SK-MEL-5 (cell line): ENCODE data around the gene MAN1A1. TPM values are rescaled to one million over a fixed set of nuclear protein-coding genes. Genes with fewer than 3 reads are reported as not detected.
"Not testable (repeated sequence)": the region's sequence is repeated elsewhere in the genome, so short reads cannot be mapped to it uniquely, and the experiment has no call there.

ENCODE experiments used
- DNase-seq: peaks from one replicate; pipeline ENCODE4 v3.0.0-alpha.2; 2016; ENCODE audit warnings: low read depth, low spot score
- in situ Hi-C: cut with HindIII; loops from 2 replicates; pipeline ENCODE4 v1.10.0; 2016; ENCODE audit warnings: low sequenced_read_pairs, high pct_unique_total_duplicates, low pct_unique_long_range_greater_than_20kb
- total RNA-seq: library from RNA; depleted of rRNA; stranded (reverse); fragments of >200 nt; shearing (Covaris generic); gene quantifications from 2 replicates; pipeline ENCODE4 v1.2.3, GENCODE V29; 2014

MAN1A1 gene
- total RNA-seq, 1 experiment from 2014 or later, result 1.3 TPM

DNA sequence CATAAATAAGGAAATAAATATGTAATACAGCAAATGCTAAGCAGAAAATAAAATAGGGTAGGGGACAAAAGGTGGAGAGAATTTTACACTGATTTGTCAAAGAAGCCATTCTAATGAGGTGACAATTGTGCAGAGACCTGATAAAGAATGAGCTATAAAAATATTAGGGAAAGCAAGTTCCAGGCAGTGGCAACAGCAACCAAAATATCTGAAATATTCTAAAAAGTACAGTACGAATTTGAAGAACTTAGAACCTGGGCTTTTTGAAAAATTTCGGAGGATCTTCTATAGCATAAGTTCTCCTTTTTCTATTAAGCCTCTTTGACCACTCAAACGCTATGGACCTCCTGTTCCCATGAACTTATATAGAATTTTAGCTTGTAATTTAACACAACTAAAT is 173.1 kb downstream of the MAN1A1 start:
- in situ Hi-C loops, result no loop called here
- no peak for DNase-seq

GRCh38 chr6:119174879-119175817 is 174.4 kb downstream of the MAN1A1 start:
- no peak for DNase-seq
- in situ Hi-C loops, result no loop called here

GRCh38 chr6:119174085-119174445 is 175.5 kb downstream of the MAN1A1 start:
- in situ Hi-C loops, result no loop called here
- DNase-seq, result no peak

- in situ Hi-C loops, result no loop called here
- DNase-seq, result no peak
These were observed 176.1 kb downstream of the MAN1A1 start for GRCh38 chr6:119173249-119174084.

DNA sequence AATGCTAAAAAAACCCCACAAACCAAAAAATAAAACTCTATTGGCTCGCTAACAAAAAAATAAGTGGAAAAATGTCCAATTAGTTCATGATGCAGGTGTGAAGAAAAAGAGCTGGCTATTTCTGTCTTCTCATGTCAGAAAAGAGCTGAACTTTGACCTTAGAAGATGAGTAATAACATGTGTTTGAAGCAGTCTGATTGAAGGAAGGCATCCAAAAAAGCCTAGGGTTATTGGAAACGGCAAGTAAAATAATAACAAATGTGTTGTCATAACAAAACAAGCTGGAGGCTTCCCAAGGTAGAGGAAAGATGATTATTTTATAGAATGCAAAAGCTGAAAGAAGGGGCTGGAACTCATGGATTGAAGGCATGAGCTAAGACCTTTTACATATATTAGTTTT is 176.7 kb downstream of the MAN1A1 start:
- in situ Hi-C loops, result no loop called here
- DNase-seq, result no peak

- in situ Hi-C loops, result no loop called here
- DNase-seq, result no peak
These were observed 177.5 kb downstream of the MAN1A1 start for GRCh38 chr6:119171864-119172588.

- DNase-seq, result no peak
- in situ Hi-C loops, result no loop called here
These were observed 178.3 kb downstream of the MAN1A1 start for GRCh38 chr6:119171088-119171841.

DNA sequence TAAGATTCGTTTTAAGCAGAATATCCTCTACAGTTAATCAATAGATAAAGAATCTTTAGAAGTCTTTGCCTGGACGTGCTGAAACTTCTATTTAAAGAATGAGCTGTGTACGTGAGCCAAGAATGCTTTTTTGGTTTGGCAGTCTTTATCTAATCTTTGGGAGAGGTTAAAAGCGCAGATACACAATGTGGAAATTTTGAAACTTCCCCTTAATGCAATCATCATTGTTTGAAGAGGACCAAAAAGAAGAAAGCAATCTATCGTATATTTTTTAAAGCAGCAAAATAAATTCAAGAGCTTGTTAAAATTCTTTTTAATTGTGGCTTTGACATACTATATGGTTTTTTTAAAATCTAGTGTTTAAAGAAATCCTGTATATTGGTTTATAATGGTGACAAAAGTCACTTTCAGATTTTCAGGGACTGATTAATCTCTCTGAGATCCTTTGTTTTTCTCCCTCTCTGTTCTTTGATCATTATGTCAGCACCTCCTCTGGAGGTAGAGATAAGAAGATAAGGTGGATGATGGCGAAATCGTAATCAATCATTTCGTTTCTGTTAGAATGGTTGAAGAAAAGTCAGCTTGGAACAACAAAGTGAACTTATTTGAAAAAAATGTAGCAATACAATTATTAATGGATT is 179.0 kb downstream of the MAN1A1 start:
- no peak for DNase-seq
- in situ Hi-C loops, result no loop called here

- DNase-seq, result no peak
- in situ Hi-C loops, result no loop called here
These were observed 179.5 kb downstream of the MAN1A1 start for GRCh38 chr6:119170103-119170446.

DNA sequence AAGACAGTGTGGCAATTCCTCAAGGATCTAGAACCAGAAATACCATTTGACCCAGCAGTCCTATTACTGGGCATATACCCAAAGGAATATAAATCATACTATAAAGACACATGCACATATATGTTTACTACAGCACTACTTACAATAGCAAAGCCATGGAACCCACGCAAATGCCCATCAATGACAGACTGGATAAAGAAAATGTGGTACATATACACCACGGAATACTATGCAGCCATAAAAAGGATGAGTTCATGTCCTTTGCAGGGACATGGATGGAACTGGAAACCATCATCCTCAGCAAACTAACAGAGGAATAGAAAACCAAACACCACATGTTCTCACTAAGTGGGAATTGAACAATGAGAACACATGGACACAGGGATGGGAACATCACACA is 180.2 kb downstream of the MAN1A1 start:
- in situ Hi-C loops, DNase-seq: not testable (repeated sequence)

- DNase-seq, result no peak
- in situ Hi-C loops, result no loop called here
These were observed 183.4 kb downstream of the MAN1A1 start for GRCh38 chr6:119166024-119166784.

GRCh38 chr6:119163006-119163405 is 186.6 kb downstream of the MAN1A1 start:
- no peak for DNase-seq
- in situ Hi-C loops, result no loop called here

DNA sequence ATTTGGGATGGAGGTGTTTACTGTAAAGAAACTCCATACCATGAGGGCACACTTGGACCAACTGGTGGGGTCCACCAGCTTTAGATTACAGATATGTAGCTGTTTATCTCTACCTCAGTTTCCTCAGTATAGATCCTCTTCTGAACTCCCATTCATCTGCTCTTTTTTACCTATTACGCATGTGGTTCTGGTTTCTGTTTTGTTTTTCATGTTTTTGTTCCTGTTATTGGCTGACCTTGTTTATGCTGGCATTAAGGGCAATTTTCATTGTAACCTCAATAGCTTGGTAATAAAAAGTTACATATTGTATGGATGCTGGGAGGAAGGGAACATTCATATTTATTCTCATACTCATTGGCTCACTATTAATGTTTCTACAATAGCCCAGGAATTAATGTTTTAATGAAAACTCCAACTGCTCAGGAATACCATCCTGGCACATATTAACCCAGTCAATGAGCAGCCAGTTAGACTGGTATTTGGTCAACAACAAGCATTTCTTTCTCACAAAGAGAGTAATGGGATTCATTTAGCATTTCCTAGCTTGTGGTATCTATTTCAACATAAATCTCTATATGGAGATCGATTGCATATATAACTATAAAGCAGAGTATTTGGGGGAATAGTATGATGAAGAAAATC is 187.3 kb downstream of the MAN1A1 start:
- no peak for DNase-seq
- in situ Hi-C loops, result no loop called here

GRCh38 chr6:119161438-119161837 is 188.1 kb downstream of the MAN1A1 start:
- in situ Hi-C loops, result no loop called here
- DNase-seq, result no peak

- DNase-seq, result no peak
- in situ Hi-C loops, result no loop called here
These were observed 188.7 kb downstream of the MAN1A1 start for GRCh38 chr6:119160911-119161310.
